ENCODE results near the gene LSM2.
"Not testable (repeated sequence)": the region's sequence is repeated elsewhere in the genome, so short reads cannot be mapped to it uniquely, and the experiment has no call there.

Gene LSM2

DNA sequence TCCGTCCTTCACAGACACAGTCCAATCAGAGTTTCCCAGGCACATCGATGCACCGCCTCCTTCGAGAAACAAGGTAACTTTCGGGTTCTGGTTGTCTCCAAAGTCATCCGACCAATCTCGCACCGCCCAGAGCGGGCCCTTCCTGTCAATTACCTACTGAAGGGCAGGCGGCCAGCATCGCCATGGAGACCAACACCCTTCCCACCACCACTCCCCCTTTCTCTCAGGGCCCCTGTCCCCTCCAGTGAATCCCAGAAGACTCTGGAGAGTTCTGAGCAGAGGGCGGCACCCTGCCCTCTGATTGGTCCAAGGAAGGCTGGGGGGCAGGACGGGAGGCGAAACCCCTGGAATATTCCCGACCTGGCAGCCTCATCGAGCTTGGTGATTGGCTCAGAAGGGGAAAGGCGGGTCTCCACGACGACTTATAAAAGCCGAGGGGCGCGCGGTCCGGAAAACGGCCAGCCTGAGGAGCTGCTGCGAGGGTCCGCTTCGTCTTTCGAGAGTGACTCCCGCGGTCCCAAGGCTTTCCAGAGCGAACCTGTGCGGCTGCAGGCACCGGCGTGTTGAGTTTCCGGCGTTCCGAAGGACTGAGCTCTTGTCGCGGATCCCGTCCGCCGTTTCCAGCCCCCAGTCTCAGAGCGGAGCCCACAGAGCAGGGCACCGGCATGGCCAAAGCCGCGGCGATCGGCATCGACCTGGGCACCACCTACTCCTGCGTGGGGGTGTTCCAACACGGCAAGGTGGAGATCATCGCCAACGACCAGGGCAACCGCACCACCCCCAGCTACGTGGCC, 20.7 kb upstream of the LSM2 start, which contains the start of gene HSPA1B:
Gene HSPA1B (plus strand): TSS at position 453 of the 794 bp plus-strand sequence. CDS start 213 bp downstream, at position 666.
- peak; percentile 96 for DNase-seq (ENCODE audit: low spot score)

DNA sequence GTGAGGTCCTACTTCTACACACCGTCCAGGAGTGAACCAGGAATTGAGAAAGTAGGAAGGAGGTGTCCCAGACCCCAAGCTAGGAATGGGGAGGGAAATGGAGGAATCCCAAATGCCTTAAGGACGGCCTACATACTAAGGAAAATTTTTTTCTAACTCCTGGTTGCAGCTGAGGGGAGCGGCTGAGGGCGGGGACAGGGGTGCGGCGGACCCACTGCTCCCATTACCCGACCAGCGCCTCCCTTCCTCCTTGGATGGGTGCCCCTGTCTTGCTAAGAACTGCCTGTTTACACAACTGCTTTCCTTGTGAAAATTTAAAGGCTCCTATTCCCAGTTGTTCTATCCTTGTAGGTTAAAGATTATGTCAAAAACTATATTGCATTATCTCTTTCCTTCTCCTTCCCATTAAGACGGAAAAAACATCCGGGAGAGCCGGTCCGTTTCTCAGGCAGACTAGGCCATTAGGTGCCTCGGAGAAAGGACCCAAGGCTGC, 20.1 kb upstream of the LSM2 start:
- no peak for DNase-seq (ENCODE audit: low spot score)

DNA sequence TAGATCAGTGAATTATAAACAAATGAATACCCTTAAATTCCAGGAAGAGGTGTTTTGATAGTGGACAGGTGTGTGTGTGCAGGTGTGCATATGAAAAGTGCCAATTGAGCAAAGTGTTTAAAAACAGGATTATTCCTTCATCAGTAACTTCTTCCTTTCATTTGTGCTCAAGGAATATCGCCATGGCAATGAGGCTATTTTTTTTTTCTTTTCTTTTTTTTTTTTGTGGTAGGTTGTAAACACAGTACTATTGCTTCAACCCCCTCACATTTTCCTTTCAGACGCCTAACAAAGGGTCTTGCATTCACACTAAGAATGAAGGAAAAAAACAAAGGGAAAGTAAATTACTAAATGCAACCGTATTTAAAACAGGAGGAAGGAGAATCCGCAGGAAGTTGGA, 18.8 kb upstream of the LSM2 start:
- DNase-seq (ENCODE audit: low spot score), result no peak

DNA sequence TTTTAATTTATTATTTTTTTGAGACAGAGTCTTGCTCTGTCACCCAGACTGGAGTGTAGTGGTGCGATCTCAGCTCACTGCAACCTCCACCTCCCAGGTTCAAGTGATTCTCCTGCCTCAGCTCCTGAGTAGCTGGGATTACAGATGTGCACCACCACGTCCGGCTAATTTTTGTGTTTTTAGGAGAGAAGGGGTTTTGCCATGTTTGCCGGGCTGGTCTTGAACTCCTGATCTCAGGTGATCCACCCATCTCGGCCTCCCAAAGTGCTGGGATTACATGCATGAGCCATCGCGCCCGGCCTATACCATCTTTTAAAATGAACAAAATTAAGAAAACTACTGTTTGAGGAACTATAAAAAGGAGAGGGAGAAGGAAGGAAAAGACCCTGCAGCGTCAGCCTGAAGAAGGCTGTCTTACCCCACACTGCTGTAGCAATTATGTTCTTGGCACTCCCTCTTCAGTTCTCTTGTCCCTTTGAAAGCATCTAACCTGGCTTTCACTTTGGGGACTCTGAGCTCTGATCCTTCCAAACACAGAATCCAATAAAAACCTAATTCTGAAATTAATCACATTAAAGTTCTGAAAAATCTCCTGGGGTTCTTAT, 16.9 kb upstream of the LSM2 start:
- DNase-seq (ENCODE audit: low spot score), result not testable (repeated sequence)

- DNase-seq (ENCODE audit: low spot score), result no peak
Observed at GRCh38 chr6:31822036-31822821, 15.5 kb upstream of the LSM2 start.

- no peak for DNase-seq (ENCODE audit: low spot score)
Observed at GRCh38 chr6:31821301-31822035, 14.7 kb upstream of the LSM2 start.

DNA sequence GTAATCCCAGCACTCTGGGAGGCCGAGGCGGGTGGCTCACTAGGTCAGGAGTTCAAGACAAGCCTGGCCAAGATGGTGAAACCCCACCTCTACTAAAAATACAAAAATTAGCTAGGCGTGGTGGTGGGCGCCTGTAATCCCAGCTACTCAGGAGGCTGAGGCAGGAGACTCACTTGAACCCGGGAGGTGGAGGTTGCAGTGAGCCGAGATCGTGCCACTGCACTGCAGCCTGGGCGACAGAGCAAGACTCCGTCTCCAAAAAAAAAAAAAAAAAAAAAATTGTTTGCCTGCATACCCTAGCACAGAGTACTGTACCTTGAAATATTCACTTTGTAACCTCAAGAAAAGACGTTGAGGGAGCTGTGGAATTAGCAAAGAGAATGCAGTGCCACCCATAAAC, 13.6 kb upstream of the LSM2 start:
- DNase-seq (ENCODE audit: low spot score), result not testable (repeated sequence)

DNA sequence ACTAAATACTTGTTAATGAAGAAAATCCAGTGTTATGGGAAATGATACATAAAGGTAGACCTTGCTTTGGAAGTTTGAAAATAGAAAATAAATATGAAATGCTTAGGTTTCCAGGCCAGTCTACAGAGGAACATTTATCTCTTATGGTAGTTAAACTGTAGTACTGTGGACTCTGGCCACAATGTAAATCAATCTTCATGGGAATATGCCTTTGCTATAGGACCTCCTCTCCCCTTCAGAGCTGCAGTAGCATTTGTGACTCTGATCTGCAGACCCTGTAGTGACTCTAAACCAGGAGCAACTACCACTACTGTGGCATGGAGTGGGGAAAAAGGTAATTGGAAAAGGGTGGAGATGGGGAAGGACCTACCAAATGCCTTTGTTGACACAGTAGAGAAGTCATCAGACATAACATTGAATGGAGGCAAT, 13.1 kb upstream of the LSM2 start:
- no peak for DNase-seq (ENCODE audit: low spot score)

- DNase-seq (ENCODE audit: low spot score), result not testable (repeated sequence)
Observed at GRCh38 chr6:31817929-31818511, 11.3 kb upstream of the LSM2 start.

DNA sequence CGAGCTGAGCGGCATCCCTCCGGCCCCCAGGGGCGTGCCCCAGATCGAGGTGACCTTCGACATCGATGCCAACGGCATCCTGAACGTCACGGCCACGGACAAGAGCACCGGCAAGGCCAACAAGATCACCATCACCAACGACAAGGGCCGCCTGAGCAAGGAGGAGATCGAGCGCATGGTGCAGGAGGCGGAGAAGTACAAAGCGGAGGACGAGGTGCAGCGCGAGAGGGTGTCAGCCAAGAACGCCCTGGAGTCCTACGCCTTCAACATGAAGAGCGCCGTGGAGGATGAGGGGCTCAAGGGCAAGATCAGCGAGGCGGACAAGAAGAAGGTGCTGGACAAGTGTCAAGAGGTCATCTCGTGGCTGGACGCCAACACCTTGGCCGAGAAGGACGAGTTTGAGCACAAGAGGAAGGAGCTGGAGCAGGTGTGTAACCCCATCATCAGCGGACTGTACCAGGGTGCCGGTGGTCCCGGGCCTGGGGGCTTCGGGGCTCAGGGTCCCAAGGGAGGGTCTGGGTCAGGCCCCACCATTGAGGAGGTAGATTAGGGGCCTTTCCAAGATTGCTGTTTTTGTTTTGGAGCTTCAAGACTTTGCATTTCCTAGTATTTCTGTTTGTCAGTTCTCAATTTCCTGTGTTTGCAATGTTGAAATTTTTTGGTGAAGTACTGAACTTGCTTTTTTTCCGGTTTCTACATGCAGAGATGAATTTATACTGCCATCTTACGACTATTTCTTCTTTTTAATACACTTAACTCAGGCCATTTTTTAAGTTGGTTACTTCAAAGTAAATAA, 10.6 kb upstream of the LSM2 start:
- not testable (repeated sequence) for DNase-seq (ENCODE audit: low spot score)

DNA sequence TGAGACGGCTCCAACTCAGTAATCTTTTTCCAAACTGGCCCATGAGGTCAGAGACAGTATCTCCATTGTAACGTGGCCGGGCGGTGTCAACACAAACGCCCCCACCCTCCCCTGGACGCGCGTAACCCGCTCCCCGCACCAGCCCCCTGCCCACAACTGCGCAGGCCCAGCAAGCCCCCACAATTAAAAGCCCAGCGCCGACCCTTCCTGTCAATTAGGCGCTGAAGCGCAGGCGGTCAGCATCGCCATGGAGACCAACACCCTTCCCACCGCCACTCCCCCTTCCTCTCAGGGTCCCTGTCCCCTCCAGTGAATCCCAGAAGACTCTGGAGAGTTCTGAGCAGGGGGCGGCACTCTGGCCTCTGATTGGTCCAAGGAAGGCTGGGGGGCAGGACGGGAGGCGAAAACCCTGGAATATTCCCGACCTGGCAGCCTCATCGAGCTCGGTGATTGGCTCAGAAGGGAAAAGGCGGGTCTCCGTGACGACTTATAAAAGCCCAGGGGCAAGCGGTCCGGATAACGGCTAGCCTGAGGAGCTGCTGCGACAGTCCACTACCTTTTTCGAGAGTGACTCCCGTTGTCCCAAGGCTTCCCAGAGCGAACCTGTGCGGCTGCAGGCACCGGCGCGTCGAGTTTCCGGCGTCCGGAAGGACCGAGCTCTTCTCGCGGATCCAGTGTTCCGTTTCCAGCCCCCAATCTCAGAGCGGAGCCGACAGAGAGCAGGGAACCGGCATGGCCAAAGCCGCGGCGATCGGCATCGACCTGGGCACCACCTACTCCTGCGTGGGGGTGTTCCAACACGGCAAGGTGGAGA, 8.5 kb upstream of the LSM2 start, which contains the start of the genes HSPA1A and HSPA1L:
Gene HSPA1A (plus strand): TSS at position 519 of the 814 bp plus-strand sequence. CDS start 214 bp downstream, at position 733.
Gene HSPA1L (minus strand): TSS at position 259 of the 814 bp plus-strand sequence. CDS start 3,311 bp downstream, outside the sequence.
- peak; percentile 94 for DNase-seq (ENCODE audit: low spot score)

DNA sequence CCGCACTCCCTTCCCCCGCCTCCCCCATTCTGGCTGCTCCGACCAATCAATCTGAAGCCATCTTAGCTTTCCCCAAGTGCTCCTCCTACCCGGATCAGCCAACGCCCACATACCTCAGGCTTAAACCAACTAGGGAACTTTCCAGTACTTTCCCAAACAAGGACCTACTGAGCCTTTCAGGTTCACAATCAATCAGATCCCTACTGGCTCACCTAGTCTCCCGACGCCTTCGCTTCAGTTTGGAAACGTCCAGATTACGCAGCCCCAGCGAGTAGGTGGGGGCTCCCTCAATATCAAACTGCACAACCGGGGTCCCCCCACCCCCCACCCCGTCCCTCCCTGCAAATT, 7.9 kb upstream of the LSM2 start:
- DNase-seq (ENCODE audit: low spot score), result peak; percentile 92

GRCh38 chr6:31813465-31813849, 6.7 kb upstream of the LSM2 start:
- DNase-seq (ENCODE audit: low spot score), result no peak

GRCh38 chr6:31811645-31812044, 4.9 kb upstream of the LSM2 start:
- DNase-seq (ENCODE audit: low spot score), result no peak

DNA sequence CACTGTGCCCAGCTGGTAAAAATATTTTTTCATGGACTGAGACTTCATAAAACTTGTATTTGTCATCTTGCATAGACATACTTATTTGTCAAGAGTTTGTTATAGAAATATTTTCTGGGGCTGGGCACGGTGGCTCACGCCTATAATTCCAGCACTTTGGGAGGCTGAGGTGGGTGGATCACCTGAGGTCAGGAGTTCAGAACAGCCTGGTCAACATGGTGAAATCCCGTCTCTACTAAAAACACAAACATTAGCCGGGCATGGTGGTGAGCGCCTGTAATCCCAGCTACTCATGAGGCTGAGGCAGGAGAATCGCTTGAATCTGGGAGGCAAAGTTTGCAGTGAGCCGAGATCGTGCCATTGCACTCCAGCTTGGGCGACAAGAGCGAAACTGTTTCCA, 1.8 kb upstream of the LSM2 start:
- DNase-seq (ENCODE audit: low spot score), result not testable (repeated sequence)

DNA sequence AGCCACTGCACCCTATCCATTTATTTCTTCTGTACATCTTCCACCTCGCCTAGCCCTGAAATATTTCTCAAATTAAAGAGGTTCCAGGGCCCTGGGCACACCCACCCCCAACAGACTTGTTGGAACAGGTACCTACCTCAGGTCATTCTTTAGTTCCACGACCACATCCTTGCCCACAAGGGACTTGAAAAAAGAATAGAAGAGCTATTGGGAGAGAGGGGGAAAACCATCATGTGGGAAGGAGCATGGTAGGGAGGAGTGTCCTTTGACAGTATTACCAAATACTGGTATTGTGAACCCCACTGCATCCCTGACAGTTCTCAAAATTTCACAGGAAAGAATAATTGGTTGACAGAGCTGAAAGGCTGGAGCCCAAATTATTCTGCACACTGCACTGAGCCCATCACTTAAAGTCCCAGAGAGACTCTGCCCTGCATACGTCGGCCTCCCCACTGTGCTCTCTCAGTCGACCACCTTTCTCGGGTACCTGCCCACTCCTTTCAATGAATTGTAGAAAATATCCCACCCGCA, 762 bp downstream of the LSM2 start:
- DNase-seq (ENCODE audit: low spot score), result no peak

DNA sequence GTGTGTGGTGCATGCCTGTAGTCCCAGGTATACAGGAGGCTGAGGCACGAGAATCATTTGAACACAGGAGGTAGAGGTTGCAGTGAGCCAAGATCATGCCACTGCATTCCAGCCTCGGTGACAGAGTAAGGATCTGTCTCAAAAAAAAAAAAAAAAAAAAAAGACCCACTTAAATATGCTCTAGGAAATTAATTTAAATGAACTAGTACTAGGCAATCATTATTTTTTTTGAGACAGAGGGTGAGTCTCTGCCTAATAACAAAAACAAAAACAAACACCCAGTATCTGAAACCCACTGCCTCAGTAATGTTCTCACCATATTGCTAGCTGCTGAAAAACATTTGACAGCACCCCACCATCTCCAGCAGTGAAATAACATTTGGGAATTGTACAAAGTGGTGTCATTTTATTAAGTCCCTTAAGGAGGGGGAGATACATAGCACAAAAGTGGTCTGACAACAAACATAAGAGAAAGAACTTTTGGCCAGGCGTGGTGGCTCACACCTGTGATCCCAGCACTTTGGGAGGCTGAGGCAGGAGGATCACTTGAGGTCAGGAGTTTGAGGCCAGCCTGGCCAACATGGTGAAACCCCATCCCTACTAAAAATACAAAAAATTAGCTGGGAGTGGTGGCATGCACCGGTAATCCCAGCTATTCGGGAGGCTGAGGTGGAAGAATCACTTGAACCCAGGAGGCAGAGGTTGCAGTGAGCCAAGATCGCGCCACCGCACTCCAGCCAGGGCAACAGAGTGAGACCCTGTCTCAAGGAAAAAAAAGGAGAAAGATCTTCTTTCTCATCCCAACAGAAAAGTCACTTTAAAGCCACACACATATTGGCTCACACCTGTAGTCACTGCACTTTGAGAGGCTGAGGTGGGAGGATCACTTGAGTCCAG, 5.5 kb downstream of the LSM2 start:
- not testable (repeated sequence) for DNase-seq (ENCODE audit: low spot score)

GRCh38 chr6:31799781-31800180, 7.0 kb downstream of the LSM2 start:
- no peak for DNase-seq (ENCODE audit: low spot score)

All from kidney capillary endothelial cell (primary cell).